ENCODE results near the gene RAD51B. TPM values are rescaled to one million over a fixed set of nuclear protein-coding genes. Genes with fewer than 3 reads are reported as not detected.
"Not testable (repeated sequence)": the region's sequence is repeated elsewhere in the genome, so short reads cannot be mapped to it uniquely, and the experiment has no call there.

RAD51B gene
- total RNA-seq, 4 donors from 2014 or later, result 6.2 to 39.9 (median 12.9) TPM

DNA sequence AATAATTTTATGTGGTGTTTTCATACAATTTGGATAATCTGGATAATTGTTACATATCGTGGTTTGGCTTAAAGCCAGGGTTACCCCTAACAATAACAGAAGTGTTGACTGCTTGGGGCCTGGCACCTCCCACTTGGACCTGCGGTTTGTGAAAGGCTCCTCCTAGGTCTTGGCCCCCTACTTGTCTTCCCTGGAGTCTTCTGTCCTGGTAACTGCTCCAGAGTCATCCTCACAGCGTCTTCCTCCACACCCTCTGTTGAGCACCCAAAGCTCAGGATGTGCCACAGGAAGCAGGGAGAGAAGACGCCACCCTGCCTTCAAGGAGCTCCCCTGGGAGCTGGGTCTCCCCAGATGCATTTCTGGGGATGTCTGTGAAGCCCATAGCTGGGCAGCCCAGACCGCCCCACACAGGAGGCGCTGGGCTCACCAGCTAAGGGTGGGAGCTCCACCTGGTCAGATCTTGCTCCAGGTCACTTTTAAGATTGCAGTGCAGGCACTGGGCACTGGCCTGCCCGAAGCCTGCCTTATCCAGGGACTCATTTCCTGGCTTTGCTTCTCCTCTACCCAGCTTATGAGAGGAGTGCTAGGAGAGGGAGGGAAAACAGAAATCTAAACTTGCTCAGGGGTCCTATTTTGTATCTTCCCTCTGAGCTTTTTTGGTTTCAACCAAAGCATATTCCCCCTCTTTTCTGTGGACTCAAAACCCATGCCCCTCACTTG is 875.1 kb downstream of the RAD51B start:
- peaks cover 0 to 55% (median 38%) of the 10 kb centered on the region in 3 donors for H3K4me1 ChIP-seq
- H3K4me3 ChIP-seq, result no peak overlapping the region
- intact Hi-C loops (cut with DNase I), result no loop called here
- no peak for TF ChIP-seq POLR2A (IDR thresholded peaks at IDR 0.05)
- TF ChIP-seq, protein P1, sequence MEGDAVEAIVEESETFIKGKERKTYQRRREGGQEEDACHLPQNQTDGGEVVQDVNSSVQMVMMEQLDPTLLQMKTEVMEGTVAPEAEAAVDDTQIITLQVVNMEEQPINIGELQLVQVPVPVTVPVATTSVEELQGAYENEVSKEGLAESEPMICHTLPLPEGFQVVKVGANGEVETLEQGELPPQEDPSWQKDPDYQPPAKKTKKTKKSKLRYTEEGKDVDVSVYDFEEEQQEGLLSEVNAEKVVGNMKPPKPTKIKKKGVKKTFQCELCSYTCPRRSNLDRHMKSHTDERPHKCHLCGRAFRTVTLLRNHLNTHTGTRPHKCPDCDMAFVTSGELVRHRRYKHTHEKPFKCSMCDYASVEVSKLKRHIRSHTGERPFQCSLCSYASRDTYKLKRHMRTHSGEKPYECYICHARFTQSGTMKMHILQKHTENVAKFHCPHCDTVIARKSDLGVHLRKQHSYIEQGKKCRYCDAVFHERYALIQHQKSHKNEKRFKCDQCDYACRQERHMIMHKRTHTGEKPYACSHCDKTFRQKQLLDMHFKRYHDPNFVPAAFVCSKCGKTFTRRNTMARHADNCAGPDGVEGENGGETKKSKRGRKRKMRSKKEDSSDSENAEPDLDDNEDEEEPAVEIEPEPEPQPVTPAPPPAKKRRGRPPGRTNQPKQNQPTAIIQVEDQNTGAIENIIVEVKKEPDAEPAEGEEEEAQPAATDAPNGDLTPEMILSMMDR (IDR thresholded peaks at IDR 0.05), result no peak
- H3K36me3 ChIP-seq, result no peaks in the 10 kb centered on the region
- WGBS, 2 donors, result 71 to 79% methylated on average over 4 to 5 of the region's 7 CpGs
- H3K27ac ChIP-seq, result peak overlapping the region; percentile 8 to 79 (median 47)
- H3K9me3 ChIP-seq, result no peaks in the 10 kb centered on the region
- no peaks in the 10 kb centered on the region for H3K27me3 ChIP-seq
- DNase-seq, result no peak

GRCh38 chr14:68695326-68695768 is 875.8 kb downstream of the RAD51B start:
- H3K27me3 ChIP-seq, result no peaks in the 10 kb centered on the region
- no peaks in the 10 kb centered on the region for H3K36me3 ChIP-seq
- H3K4me3 ChIP-seq, result no peak overlapping the region
- no peak for TF ChIP-seq POLR2A (IDR thresholded peaks at IDR 0.05)
- TF ChIP-seq, protein P1 (IDR thresholded peaks at IDR 0.05), result no peak
- intact Hi-C loops (cut with DNase I), result no loop called here
- WGBS, 2 donors, result 20 to 27% methylated on average over 6 to 7 of the region's 7 CpGs
- DNase-seq, result no peak
- no peaks in the 10 kb centered on the region for H3K9me3 ChIP-seq
- peak overlapping the region; percentile 40 to 79 (median 63) for H3K27ac ChIP-seq
- peaks cover 0 to 48% (median 37%) of the 10 kb centered on the region in 3 donors for H3K4me1 ChIP-seq

- intact Hi-C loops (cut with DNase I), result no loop called here
- H3K4me1 ChIP-seq, result peaks cover 0 to 46% (median 35%) of the 10 kb centered on the region in 3 donors
- H3K36me3 ChIP-seq, result no peaks in the 10 kb centered on the region
- no peak for DNase-seq
- 80 to 88% methylated on average over 2 of the region's 2 CpGs for WGBS, 2 donors
- TF ChIP-seq, protein P1 (IDR thresholded peaks at IDR 0.05), result no peak
- TF ChIP-seq POLR2A (IDR thresholded peaks at IDR 0.05), result no peak
- no peak overlapping the region for H3K4me3 ChIP-seq
- H3K27me3 ChIP-seq, result no peaks in the 10 kb centered on the region
- H3K27ac ChIP-seq, result peak overlapping the region; percentile 40 to 79 (median 63)
- no peaks in the 10 kb centered on the region for H3K9me3 ChIP-seq
Measured at GRCh38 chr14:68695856-68696255, 876.3 kb downstream of the RAD51B start.

GRCh38 chr14:68696266-68696665 is 876.7 kb downstream of the RAD51B start:
- Histone ChIP-seq H3K36me3 (no peaks in the 10 kb centered on the region), H3K9me3 (no peaks in the 10 kb centered on the region), H3K27me3 (no peaks in the 10 kb centered on the region), H3K4me3 (no peak overlapping the region), H3K4me1 (peaks cover 0 to 46% (median 35%) of the 10 kb centered on the region in 3 donors), H3K27ac (peak overlapping the region in 2 of 4 donors; percentile 70 to 79)
- DNase-seq, result no peak
- TF ChIP-seq POLR2A (IDR thresholded peaks at IDR 0.05), result no peak
- TF ChIP-seq, protein P1 (IDR thresholded peaks at IDR 0.05), result no peak
- intact Hi-C loops (cut with DNase I), result no loop called here
- 89 to 94% methylated on average over 3 of the region's 3 CpGs for WGBS, 2 donors

DNA sequence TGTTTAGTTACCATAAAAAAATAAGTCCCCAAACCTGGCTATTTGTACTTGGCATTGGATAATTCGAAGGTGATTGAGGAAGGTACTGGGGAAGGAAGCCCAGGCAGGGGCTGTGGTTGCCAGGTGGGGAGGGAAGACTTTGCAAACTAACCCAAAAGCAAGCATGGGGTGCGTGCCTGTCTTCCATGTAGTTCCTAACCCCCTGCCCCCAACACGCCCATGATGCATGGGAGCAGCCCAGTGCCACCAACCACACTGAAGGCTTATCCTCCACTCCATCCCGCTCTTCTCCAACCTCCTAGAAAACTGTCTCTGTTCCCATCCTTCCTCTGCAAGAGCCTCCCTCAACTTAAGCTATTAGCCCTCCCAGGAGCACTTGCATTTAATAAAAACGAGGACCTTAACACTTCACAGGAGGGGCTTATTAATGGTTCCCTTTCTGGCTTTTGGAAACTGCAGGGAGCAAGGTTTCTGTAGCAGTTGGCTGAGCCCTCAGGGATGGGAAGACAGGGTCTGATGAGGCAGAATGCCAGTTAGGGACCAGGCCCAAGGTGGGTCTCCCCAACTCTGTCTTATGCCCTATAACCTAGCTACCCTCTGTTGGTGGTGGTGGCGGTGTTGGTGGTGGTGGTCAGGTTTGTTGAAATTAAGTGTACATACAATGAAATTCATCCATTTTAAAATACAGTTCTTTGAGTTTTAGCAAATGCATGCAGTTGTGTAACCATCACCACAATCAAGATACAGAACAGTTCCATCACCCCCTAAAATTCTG is 877.3 kb downstream of the RAD51B start:
- no peak for TF ChIP-seq POLR2A (IDR thresholded peaks at IDR 0.05)
- TF ChIP-seq, protein P1 (IDR thresholded peaks at IDR 0.05), result no peak
- Histone ChIP-seq H3K9me3 (no peaks in the 10 kb centered on the region), H3K4me1 (peaks cover 0 to 46% (median 35%) of the 10 kb centered on the region in 3 donors), H3K4me3 (no peak overlapping the region), H3K27ac (no peak overlapping the region), H3K27me3 (no peaks in the 10 kb centered on the region), H3K36me3 (no peaks in the 10 kb centered on the region)
- intact Hi-C loops (cut with DNase I), result no loop called here
- DNase-seq, result no peak
- WGBS, 2 donors, result 95 to 99% methylated on average over 5 to 6 of the region's 6 CpGs

DNA sequence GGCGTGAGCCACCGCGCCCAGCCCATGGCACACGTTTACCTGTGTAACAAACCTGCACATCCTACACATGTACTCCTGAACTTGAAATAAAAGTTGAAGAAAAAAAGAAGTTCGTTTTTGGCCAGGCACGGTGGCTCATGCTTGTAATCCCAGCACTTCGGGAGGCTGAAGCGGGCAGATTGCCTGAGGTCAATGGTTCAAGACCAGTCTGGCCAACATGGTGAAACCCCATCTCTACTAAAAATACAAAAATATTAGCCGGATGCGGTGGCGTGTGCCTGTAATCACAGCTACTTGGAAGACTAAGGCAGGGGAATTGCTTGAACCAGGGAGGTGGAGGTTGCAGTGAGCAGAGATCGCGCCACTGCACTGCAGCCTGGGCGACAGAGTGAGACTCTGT is 879.2 kb downstream of the RAD51B start:
- H3K36me3 ChIP-seq; H3K9me3 ChIP-seq; intact Hi-C loops (cut with DNase I); H3K4me3 ChIP-seq; H3K27me3 ChIP-seq; DNase-seq; H3K27ac ChIP-seq: not testable (repeated sequence)
- 81 to 96% methylated on average over 10 to 13 of the region's 14 CpGs for WGBS, 2 donors
- H3K4me1 ChIP-seq, result peaks cover 8 to 47% (median 40%) of the 10 kb centered on the region in 3 donors
